ENCODE results near the gene INPP4A. TPM values are rescaled to one million over a fixed set of nuclear protein-coding genes. Genes with fewer than 3 reads are reported as not detected.
"Not testable (repeated sequence)": the region's sequence is repeated elsewhere in the genome, so short reads cannot be mapped to it uniquely, and the experiment has no call there.

Gene INPP4A
- total RNA-seq, 1 experiment from 2014 or later = 26.7 TPM

DNA sequence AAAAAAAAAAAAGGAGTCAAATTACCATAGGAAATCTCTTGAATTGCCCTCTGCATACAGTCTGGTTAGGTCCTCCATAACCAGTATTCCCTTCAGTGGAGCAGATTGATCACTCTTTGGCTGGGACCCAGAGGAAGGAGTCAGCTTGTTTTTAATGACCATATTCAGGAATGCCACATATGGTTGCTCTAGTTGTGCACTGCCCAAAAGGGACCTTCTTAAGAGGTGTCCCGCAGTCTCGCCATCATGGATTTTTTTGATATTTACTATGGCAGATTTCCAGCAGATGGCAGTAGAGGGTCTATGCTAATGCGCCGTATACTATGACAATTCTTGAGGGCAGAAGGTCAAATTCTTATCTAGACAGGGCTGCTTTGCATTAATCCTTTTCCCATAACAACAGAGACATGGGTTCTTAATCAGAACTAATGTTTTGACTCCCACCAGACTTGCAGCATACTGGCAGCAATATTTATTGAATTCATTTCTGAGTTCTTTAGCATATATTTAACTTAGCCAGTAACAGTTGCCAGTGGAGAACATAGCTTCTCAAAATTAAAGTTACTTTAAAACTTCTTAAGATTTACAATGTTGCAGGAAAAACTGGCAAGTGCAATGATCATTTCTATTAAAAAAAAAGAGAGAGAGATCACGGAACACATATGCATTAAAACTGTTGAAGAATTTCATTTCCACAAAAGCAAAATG lies 31.8 kb upstream of the INPP4A start:
- no peak overlapping the region for H3K27ac Mint-ChIP-seq (ENCODE audit: unreplicated experiment)
- CTCF ChIA-PET = interaction anchor here (0.7 to 1.5 kb wide), 2 partner anchors 67 to 264 kb away, joined by 3 to 4 read pairs; no protein-coding TSS in a partner anchor
- H3K9me3 Mint-ChIP-seq (ENCODE audit: low read depth, unreplicated experiment) = peaks cover 3% of the 10 kb centered on the region
- intact Hi-C loops (cut with micrococcal nuclease; ENCODE audit: unreplicated experiment) = loop anchor here (1.0 to 5.0 kb wide), 3 partner anchors 69 to 188 kb away; no protein-coding TSS in a partner anchor
- TF ChIP-seq, protein P1, sequence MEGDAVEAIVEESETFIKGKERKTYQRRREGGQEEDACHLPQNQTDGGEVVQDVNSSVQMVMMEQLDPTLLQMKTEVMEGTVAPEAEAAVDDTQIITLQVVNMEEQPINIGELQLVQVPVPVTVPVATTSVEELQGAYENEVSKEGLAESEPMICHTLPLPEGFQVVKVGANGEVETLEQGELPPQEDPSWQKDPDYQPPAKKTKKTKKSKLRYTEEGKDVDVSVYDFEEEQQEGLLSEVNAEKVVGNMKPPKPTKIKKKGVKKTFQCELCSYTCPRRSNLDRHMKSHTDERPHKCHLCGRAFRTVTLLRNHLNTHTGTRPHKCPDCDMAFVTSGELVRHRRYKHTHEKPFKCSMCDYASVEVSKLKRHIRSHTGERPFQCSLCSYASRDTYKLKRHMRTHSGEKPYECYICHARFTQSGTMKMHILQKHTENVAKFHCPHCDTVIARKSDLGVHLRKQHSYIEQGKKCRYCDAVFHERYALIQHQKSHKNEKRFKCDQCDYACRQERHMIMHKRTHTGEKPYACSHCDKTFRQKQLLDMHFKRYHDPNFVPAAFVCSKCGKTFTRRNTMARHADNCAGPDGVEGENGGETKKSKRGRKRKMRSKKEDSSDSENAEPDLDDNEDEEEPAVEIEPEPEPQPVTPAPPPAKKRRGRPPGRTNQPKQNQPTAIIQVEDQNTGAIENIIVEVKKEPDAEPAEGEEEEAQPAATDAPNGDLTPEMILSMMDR (IDR thresholded peaks at IDR 0.05; ENCODE audit: unreplicated experiment) = peak; percentile 73
- DNase-seq = peak; percentile 61
- no peak overlapping the region for H3K4me3 Mint-ChIP-seq (ENCODE audit: low read depth, unreplicated experiment)
- H3K36me3 Mint-ChIP-seq (ENCODE audit: insufficient read depth, unreplicated experiment) = no peaks in the 10 kb centered on the region
- H3K27me3 Mint-ChIP-seq (ENCODE audit: unreplicated experiment) = no peaks in the 10 kb centered on the region
- no peaks in the 10 kb centered on the region for H3K4me1 Mint-ChIP-seq (ENCODE audit: low read depth, unreplicated experiment)
- no TSS peak for BruUV-seq (replicated peaks)

DNA sequence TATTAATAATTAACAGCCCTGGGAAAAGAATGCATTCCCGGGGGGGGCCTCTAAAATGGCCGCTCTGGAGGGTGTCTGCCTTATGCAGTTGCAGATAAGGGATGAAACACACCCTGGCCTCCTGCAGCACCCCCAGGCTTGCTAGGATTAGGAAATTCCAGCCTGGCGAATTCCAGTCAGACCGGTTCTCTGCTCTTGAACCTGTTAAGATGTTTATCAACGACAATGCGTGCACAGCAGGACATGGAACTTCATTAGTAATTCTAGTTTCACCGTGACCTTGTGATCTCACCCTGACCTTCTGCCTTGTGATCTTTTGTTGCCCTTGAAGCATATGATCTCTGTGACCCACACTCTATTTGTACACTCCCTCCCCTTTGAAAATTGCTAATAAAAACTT lies 30.4 kb upstream of the INPP4A start:
- not testable (repeated sequence) for H3K27me3 Mint-ChIP-seq (ENCODE audit: unreplicated experiment); H3K27ac Mint-ChIP-seq (ENCODE audit: unreplicated experiment)

DNA sequence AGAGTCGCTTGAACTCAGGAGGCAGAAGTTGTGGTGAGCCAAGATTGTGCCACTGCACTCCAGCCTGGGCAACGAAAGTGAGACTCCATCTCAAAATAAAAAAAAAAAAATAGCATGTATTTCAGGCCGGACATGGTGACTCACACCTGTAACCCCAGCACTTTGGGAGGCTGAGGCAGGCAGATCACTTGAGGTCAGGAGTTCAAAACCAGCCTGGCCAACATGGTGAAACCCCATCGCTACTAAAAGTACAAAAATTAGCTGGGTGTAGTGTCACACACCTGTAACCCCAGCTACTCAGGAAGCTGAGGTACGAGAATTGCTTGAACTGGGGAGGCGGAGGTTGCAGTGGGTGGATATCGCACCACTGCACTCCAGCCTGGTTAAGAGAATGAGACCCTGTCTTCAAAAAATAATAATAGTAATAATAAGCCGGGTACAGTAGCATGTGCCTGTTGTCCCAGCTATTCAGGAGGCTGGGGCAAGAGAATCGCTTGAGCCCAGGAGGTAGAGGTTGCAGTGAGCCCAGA lies 28.9 kb upstream of the INPP4A start:
- H3K27ac Mint-ChIP-seq (ENCODE audit: unreplicated experiment); intact Hi-C loops (cut with micrococcal nuclease; ENCODE audit: unreplicated experiment); H3K4me3 Mint-ChIP-seq (ENCODE audit: low read depth, unreplicated experiment); H3K27me3 Mint-ChIP-seq (ENCODE audit: unreplicated experiment); BruUV-seq (replicated peaks); H3K9me3 Mint-ChIP-seq (ENCODE audit: low read depth, unreplicated experiment); H3K36me3 Mint-ChIP-seq (ENCODE audit: insufficient read depth, unreplicated experiment); H3K4me1 Mint-ChIP-seq (ENCODE audit: low read depth, unreplicated experiment); DNase-seq: not testable (repeated sequence)
- CTCF ChIA-PET = interaction anchor here (0.6 kb wide), 1 partner anchor 111 kb away, joined by 4 read pairs; no protein-coding TSS in a partner anchor

More for the DNA sequence above, 30.4 kb upstream of the INPP4A start:
- BruUV-seq (replicated peaks); H3K4me1 Mint-ChIP-seq (ENCODE audit: low read depth, unreplicated experiment); H3K9me3 Mint-ChIP-seq (ENCODE audit: low read depth, unreplicated experiment); H3K36me3 Mint-ChIP-seq (ENCODE audit: insufficient read depth, unreplicated experiment); CTCF ChIA-PET; H3K4me3 Mint-ChIP-seq (ENCODE audit: low read depth, unreplicated experiment): not testable (repeated sequence)
- intact Hi-C loops (cut with micrococcal nuclease; ENCODE audit: unreplicated experiment) = loop anchor here (5.0 kb wide), 1 partner anchor 68 kb away; no protein-coding TSS in a partner anchor
- DNase-seq = peak; percentile 39

DNA sequence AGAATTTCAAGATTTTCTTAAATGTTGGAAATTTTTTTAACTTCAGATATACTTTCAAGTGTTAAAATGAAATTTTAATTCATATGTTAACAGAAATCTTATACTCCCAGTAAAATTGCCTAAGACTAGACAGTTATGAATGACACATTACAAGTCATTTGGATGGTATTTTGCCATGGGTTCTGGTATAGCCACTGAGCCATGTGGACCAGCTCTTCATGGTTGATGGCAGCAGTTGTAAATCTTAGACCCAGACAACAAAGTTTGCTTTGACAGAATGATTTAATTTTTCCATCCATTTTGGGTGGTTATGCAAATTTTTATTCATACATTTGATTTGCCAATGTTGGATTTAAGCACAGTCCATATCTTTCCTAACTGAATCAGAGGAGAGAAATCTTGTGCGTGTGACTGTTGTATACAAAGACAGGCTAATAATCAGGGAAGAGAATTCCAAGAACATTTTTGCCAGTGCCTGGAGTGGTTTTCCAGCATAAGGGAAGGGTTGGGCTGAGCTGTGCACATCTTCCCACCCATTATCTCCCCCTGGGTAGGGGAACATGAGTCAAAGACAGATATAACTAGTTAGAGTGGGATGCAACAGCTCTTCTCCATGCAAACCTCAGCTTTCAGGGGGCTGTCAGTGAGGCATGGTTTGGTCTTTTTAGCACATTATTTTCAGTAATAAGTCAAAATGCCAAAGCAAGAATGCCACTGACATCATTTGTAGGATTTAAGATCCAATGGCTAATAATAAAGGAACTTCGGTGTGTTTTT lies 28.1 kb upstream of the INPP4A start:
- DNase-seq = no peak
- TF ChIP-seq, protein P1 (IDR thresholded peaks at IDR 0.05; ENCODE audit: unreplicated experiment) = no peak
- Mint-ChIP-seq H3K27ac (ENCODE audit: unreplicated experiment) (no peak overlapping the region), H3K4me1 (ENCODE audit: low read depth, unreplicated experiment) (no peaks in the 10 kb centered on the region), H3K36me3 (ENCODE audit: insufficient read depth, unreplicated experiment) (no peaks in the 10 kb centered on the region), H3K27me3 (ENCODE audit: unreplicated experiment) (no peaks in the 10 kb centered on the region), H3K4me3 (ENCODE audit: low read depth, unreplicated experiment) (no peak overlapping the region), H3K9me3 (ENCODE audit: low read depth, unreplicated experiment) (peaks cover 7% of the 10 kb centered on the region)
- CTCF ChIA-PET = no interaction called here
- BruUV-seq (replicated peaks) = no TSS peak
- intact Hi-C loops (cut with micrococcal nuclease; ENCODE audit: unreplicated experiment) = no loop called here

DNA sequence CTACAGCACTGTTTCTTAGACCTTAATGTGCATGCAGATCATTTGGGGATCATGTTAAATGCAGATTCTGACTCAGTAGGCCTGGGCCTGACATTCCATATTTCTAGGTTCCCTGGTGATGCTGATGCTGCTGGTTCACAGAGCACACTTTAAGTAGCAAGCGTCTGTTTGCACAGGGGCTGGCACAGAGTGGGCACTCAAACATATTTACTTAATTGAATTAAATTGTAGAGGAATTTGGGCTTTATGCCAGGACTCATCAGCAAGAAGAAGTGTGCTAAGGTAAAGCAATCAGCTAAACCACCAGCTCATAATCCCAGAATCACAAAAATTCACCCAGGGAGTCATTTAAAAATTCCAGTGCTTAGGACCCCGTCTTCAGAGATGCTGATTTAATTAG lies 25.1 kb upstream of the INPP4A start:
- no peak overlapping the region for H3K4me3 Mint-ChIP-seq (ENCODE audit: low read depth, unreplicated experiment)
- no TSS peak for BruUV-seq (replicated peaks)
- CTCF ChIA-PET = no interaction called here

More for the DNA sequence above, 25.1 kb upstream of the INPP4A start:
- peaks cover 10% of the 10 kb centered on the region for H3K9me3 Mint-ChIP-seq (ENCODE audit: low read depth, unreplicated experiment)
- no peaks in the 10 kb centered on the region for H3K36me3 Mint-ChIP-seq (ENCODE audit: insufficient read depth, unreplicated experiment)
- H3K27me3 Mint-ChIP-seq (ENCODE audit: unreplicated experiment) = no peaks in the 10 kb centered on the region
- H3K4me1 Mint-ChIP-seq (ENCODE audit: low read depth, unreplicated experiment) = no peaks in the 10 kb centered on the region
- intact Hi-C loops (cut with micrococcal nuclease; ENCODE audit: unreplicated experiment) = no loop called here
- TF ChIP-seq, protein P1 (IDR thresholded peaks at IDR 0.05; ENCODE audit: unreplicated experiment) = no peak
- no peak for DNase-seq
- H3K27ac Mint-ChIP-seq (ENCODE audit: unreplicated experiment) = no peak overlapping the region
